ACC112 (cell line): ENCODE results near the gene TRAM2.

Source experiments
- H2AFZ ChIP-seq: fragments of 200-600 bp; sonication (generic); one replicate; pipeline ENCODE4 v1.6.0; 2017; ENCODE audit warnings: antibody characterized with exemption, low read length; ENCODE audit not compliant: unreplicated experiment
- H3K27ac ChIP-seq: fragments of 200-600 bp; sonication (generic); 2 replicates; pipeline ENCODE4 v1.5.1; 2014; ENCODE audit warnings: low read depth, mild to moderate bottlenecking, antibody characterized with exemption, low read length, moderate library complexity
- H3K27me3 ChIP-seq: fragments of 200-600 bp; sonication (generic); 2 replicates; pipeline ENCODE4 v1.6.1; 2014; ENCODE audit warnings: mild to moderate bottlenecking, antibody characterized with exemption, low read length, moderate library complexity, mixed read lengths; ENCODE audit not compliant: insufficient read depth
- H3K36me3 ChIP-seq: fragments of 200-600 bp; sonication (generic); 2 replicates; pipeline ENCODE4 v1.6.1; 2016; ENCODE audit warnings: mild to moderate bottlenecking, antibody characterized with exemption, low read length, moderate library complexity, mixed read lengths; ENCODE audit not compliant: insufficient read depth
- H3K4me1 ChIP-seq: fragments of 200-600 bp; sonication (generic); one replicate; pipeline ENCODE4 v1.6.1; 2016; ENCODE audit warnings: low read length, mixed read lengths; ENCODE audit not compliant: insufficient read depth, unreplicated experiment, control insufficient read depth
- H3K4me3 ChIP-seq: fragments of 200-600 bp; sonication (generic); 2 replicates; pipeline ENCODE4 v1.5.1; 2014; ENCODE audit warnings: mild to moderate bottlenecking, low read depth, low read length
- H3K79me2 ChIP-seq: fragments of 200-600 bp; sonication (generic); one replicate; pipeline ENCODE4 v1.6.0; 2016; ENCODE audit warnings: low read length; ENCODE audit not compliant: control insufficient read depth, unreplicated experiment, insufficient read depth

The TRAM2 gene

GRCh38 chr6:52610011-52610410 lies 33.2 kb upstream of the TRAM2 start:
- no peak overlapping the region for H3K27ac ChIP-seq
- H3K4me3 ChIP-seq: no peak overlapping the region
- no peaks in the 10 kb centered on the region for H3K36me3 ChIP-seq
- H3K4me1 ChIP-seq: peaks cover 32% of the 10 kb centered on the region
- no peaks in the 10 kb centered on the region for H3K79me2 ChIP-seq
- H3K27me3 ChIP-seq: no peaks in the 10 kb centered on the region
- H2AFZ ChIP-seq: no peak overlapping the region

DNA sequence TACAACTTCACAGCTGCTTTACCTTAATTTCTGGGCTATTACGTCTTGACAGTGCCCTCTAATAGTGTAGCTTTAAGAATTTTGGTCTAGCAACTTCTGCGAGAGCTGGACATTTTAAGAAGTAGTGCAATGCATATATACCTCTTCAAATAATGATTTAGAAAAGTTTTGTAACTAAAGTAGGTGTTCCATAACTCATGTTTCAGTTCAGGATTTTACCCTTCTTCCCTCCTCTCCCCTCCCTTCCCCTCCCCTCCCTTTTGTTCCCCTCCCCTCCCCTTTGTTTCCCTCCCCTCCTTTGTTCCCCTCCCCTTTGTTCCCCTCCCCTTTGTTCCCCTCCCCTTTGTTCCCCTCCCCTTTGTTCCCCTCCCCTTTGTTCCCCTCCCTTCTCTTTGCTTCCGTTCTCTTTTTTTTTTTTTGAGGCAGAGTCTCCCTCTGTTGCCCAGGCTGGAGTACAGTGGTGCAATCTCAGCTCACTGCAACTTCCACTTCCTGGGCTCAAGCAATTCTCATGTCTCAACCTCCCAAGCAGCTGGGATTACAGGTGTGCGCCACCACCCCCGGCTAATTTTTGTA lies 28.8 kb upstream of the TRAM2 start:
- no peak overlapping the region for H3K27ac ChIP-seq
- H3K79me2 ChIP-seq: no peaks in the 10 kb centered on the region
- H3K36me3 ChIP-seq: no peaks in the 10 kb centered on the region
- no peak overlapping the region for H3K4me3 ChIP-seq
- no peaks in the 10 kb centered on the region for H3K27me3 ChIP-seq
- H2AFZ ChIP-seq: no peak overlapping the region
- peaks cover 28% of the 10 kb centered on the region for H3K4me1 ChIP-seq

GRCh38 chr6:52603000-52603795 lies 26.3 kb upstream of the TRAM2 start:
- Histone ChIP-seq H3K4me1 (peaks cover 28% of the 10 kb centered on the region), H3K79me2 (no peaks in the 10 kb centered on the region), H3K4me3 (peak overlapping the region; percentile 31; the same call in 1 of the 2 replicates), H3K27ac (peak overlapping the region; percentile 80), H3K27me3 (no peaks in the 10 kb centered on the region), H3K36me3 (no peaks in the 10 kb centered on the region), H2AFZ (no peak overlapping the region)

DNA sequence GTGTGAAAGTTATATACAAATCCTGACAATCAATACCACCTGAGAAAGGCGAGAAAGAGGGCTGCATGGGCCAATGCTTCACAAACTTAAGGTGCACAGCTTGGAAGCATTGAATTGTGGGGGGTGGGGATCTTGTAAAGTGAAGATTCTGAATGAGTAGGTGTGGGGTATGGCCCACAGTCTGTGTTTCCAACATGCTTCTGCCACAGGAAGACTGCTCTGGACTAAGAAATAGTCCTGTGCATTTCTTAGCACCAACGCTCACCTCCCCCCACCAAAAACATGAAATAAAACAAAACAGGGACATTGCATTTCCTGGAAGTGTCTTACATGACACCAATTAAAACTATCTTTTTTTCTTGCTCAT lies 21.9 kb upstream of the TRAM2 start:
- peaks cover 60% of the 10 kb centered on the region for H3K4me1 ChIP-seq
- peak overlapping the region; percentile 97 for H3K27ac ChIP-seq
- no peaks in the 10 kb centered on the region for H3K79me2 ChIP-seq
- H3K36me3 ChIP-seq: no peaks in the 10 kb centered on the region
- H2AFZ ChIP-seq: peak overlapping the region; percentile 76
- H3K4me3 ChIP-seq: no peak overlapping the region
- H3K27me3 ChIP-seq: no peaks in the 10 kb centered on the region

DNA sequence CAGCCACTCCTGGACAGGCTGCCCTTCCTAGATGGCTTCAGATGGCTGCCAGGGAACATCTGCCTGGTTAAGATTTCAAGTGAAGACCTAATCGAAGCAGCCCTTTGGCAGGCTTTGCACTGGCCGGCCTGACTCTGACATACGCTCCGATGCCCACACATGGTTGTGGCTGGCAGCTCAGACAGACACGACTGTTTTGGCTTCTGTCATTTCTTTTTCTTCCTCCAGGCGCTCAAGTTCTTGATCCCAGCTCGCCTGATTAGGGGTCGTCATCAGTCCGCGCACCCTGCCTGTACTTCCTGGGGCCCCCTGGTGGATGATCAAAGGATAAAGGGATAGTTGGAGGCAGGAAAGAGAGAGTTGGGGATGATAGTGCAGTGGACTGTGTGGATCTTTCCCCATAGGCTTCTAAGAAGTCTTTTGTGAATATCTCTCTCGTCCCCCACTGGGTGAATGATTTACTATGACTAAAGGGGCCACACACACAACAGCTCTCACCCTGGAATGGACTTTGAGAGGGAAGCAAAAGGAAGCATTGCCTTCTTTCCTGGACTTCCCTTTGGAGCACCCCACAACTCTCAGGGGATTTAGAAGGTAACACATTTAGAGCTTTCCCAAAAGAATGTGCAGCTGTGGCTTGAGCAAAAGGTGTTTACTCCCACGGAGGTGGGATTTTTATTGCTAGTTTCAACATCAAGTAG lies 21.4 kb upstream of the TRAM2 start:
- Histone ChIP-seq H3K36me3 (no peaks in the 10 kb centered on the region), H3K79me2 (no peaks in the 10 kb centered on the region), H3K27ac (peak overlapping the region; percentile 97), H3K4me3 (peak overlapping the region; percentile 29; the same call in 1 of the 2 replicates), H2AFZ (peak overlapping the region; percentile 76), H3K27me3 (no peaks in the 10 kb centered on the region), H3K4me1 (peaks cover 59% of the 10 kb centered on the region)

DNA sequence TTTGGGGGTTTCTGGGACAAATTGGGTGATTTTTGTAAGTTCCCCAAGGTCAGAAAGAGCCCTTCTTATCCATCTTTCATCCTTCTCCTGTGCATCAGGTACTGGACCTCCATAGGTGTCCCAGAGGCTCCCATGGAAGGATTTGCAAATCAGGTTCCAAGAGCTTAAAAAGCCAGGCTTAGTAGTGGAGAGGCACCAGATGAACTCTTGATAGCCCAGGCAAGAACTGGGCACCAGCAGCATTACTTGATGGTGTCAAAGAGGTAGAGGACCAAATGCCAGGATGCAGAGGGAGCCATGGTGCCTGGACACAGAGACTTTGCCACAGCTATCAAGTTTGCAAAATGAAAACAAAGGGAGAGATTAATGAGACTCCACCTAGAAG lies 20.9 kb upstream of the TRAM2 start:
- H3K36me3 ChIP-seq: no peaks in the 10 kb centered on the region
- H3K4me3 ChIP-seq: peak overlapping the region; percentile 29; the same call in 1 of the 2 replicates
- H3K27ac ChIP-seq: peak overlapping the region; percentile 97
- H3K27me3 ChIP-seq: no peaks in the 10 kb centered on the region
- H3K79me2 ChIP-seq: no peaks in the 10 kb centered on the region
- H3K4me1 ChIP-seq: peaks cover 54% of the 10 kb centered on the region
- peak overlapping the region; percentile 76 for H2AFZ ChIP-seq

DNA sequence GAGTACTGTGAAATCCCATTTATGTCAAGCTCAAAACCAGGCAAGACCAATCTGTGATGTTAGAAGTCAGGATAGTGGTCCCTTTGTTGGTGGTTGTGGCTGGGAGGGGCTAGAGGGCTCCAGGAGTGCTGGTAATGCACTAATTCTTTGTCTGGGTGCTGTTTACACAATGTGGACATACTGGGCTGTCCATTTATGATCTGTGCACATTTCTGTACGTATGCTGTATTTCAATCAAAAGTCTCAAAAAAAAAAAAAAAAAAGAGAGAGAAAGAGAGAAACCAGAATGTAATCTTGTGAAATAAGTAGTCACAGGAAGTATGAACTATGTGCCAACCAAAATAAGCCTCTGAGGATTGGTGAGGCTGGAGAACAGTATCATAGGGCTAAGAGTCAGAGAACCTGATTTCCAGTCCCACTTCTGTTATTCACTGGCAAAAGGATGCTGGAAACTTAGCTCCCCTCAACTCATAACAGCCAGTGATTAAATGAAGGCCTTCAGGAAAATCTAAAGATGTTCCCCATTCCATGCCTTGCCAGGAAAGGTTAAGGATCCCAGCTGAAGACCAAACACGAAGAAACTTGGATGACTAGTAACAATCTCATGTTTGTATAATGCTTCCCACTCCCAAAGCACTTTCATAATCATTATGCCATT lies 19.6 kb upstream of the TRAM2 start:
- H3K36me3 ChIP-seq: no peaks in the 10 kb centered on the region
- H3K27ac ChIP-seq: peak overlapping the region; percentile 97
- peaks cover 51% of the 10 kb centered on the region for H3K4me1 ChIP-seq
- no peaks in the 10 kb centered on the region for H3K27me3 ChIP-seq
- no peaks in the 10 kb centered on the region for H3K79me2 ChIP-seq
- H2AFZ ChIP-seq: no peak overlapping the region
- peak overlapping the region; percentile 48 for H3K4me3 ChIP-seq

- Histone ChIP-seq H2AFZ (peak overlapping the region; percentile 10), H3K27me3 (no peaks in the 10 kb centered on the region), H3K27ac (peak overlapping the region; percentile 97), H3K36me3 (no peaks in the 10 kb centered on the region), H3K4me3 (peak overlapping the region; percentile 48; the same call in 1 of the 2 replicates), H3K4me1 (peaks cover 58% of the 10 kb centered on the region), H3K79me2 (no peaks in the 10 kb centered on the region)
These were observed 18.9 kb upstream of the TRAM2 start for GRCh38 chr6:52595796-52596130.

DNA sequence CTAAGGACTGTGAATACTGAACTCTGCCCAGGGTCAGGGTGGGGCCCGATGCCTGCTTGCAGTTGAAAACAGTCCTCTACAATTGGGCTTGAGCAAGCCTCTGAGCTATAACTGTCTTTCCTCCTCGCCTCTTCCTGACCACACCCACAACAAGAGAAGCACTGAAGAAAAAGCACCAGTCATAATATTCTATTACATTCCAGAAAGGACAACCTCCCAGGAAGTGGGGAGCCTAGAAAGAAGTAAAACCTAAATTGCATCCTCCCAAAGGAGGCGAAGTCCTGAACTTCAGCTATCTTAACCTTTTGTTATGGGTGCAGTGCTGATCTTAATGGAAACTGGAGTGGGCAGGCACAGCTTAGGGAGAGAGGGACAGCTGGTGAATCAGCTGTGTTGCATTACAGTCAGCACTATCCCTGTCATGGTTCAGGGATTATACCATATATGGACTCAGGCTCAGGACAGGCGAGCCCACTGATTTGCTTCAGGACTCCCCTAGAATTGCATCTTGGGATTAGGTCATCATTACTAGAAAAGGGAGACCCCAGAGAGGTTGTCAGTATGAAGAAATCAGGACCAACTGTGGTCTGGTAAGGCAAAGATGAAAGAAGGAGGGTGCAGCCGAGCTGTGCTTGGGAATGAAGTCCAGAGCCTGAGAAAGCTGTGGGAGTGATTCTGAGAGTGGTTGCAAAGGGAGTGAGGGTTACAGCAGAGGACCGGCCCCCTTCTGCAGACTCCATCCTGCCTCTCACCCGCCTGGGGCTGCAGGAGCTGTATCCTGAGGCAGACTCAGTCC lies 18.3 kb upstream of the TRAM2 start:
- Histone ChIP-seq H3K27ac (peak overlapping the region; percentile 97), H3K27me3 (no peaks in the 10 kb centered on the region), H3K4me1 (peaks cover 64% of the 10 kb centered on the region), H3K79me2 (no peaks in the 10 kb centered on the region), H2AFZ (peak overlapping the region; percentile 10), H3K4me3 (peak overlapping the region; percentile 56), H3K36me3 (no peaks in the 10 kb centered on the region)

- no peak overlapping the region for H2AFZ ChIP-seq
- H3K4me3 ChIP-seq: no peak overlapping the region
- H3K27ac ChIP-seq: peak overlapping the region; percentile 97
- no peaks in the 10 kb centered on the region for H3K79me2 ChIP-seq
- no peaks in the 10 kb centered on the region for H3K36me3 ChIP-seq
- H3K4me1 ChIP-seq: peaks cover 69% of the 10 kb centered on the region
- no peaks in the 10 kb centered on the region for H3K27me3 ChIP-seq
These were observed 17.4 kb upstream of the TRAM2 start for GRCh38 chr6:52594221-52594620.
